HG02943 (cell line): Measurements from ENCODE around the gene KLHL22.
"Not testable (repeated sequence)": the region's sequence is repeated elsewhere in the genome, so short reads cannot be mapped to it uniquely, and the experiment has no call there.

Source experiments
- ATAC-seq: cut with Tn5 transposase; IDR thresholded peaks from one replicate; pipeline ENCODE4 v1.9.1; 2021; ENCODE audit warnings: mild to moderate bottlenecking, low read depth, moderate library complexity; ENCODE audit not compliant: unreplicated experiment

The KLHL22 gene

DNA sequence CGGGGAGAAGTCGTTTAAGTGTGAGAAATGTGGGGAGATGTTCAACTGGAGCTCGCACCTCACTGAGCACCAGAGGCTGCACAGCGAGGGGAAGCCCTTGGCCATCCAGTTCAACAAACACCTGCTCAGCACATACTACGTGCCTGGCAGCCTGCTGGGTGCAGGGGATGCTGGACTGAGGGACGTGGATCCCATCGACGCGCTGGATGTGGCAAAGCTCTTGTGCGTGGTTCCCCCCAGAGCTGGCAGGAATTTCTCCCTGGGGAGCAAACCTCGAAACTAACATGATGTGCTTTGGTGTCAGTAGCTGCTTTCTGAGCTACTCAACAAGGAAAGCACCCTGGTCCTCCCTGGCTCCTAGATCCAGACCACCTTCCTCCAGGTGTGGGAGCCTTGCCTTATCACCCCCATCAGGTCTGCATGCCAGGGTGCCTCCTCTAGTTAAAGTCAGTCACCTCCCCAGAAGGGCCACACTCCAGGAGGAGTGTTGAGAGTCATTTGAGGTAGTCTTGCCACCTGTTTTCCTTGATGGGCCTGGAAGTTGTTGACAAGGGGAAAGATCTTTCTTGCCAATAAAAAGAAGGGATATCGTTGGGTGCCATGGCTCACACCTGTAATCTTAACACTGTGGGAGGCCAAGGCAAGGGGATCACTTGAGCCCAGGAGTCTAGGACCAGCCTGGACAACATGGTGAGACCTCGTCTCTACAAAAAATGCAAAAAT is 88.7 kb downstream of the KLHL22 start:
- no peak for ATAC-seq

DNA sequence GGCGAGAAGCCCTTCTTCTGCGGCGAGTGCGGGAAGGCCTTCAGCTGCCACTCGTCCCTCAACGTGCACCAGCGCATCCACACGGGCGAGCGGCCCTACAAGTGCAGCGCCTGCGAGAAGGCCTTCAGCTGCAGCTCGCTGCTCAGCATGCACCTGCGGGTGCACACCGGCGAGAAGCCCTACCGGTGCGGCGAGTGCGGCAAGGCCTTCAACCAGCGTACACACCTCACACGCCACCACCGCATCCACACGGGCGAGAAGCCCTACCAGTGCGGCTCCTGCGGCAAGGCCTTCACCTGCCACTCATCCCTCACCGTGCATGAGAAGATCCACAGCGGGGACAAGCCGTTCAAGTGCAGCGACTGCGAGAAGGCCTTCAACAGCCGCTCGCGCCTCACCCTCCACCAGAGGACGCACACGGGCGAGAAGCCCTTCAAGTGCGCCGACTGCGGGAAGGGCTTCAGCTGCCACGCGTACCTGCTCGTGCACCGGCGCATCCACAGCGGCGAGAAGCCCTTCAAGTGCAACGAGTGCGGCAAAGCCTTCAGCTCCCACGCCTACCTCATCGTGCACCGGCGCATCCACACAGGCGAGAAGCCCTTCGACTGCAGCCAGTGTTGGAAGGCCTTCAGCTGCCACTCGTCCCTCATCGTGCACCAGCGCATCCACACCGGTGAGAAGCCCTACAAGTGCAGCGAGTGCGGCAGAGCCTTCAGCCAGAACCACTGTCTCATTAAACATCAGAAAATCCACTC is 89.5 kb downstream of the KLHL22 start:
- ATAC-seq, result no peak

DNA sequence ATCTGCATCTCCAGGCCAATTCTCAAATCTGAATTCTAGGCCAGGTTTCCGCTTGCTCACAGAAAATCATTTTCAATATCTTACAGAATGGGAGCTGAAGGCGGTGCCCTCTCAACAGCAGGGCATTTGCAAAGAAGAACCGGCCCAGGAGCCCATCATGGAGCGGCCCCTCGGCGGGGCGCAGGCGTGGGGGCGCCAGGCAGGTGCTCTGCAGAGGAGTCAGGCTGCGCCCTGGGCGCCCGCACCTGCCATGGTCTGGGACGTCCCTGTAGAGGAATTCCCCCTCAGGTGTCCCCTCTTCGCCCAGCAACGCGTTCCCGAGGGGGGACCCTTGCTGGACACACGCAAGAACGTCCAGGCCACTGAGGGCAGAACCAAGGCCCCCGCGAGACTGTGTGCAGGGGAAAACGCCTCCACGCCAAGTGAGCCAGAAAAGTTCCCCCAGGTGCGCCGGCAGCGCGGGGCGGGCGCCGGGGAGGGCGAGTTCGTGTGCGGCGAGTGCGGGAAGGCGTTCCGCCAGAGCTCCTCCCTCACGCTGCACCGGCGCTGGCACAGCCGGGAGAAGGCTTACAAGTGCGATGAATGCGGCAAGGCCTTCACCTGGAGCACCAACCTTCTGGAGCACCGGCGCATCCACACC is 90.2 kb downstream of the KLHL22 start:
- ATAC-seq, result no peak

DNA sequence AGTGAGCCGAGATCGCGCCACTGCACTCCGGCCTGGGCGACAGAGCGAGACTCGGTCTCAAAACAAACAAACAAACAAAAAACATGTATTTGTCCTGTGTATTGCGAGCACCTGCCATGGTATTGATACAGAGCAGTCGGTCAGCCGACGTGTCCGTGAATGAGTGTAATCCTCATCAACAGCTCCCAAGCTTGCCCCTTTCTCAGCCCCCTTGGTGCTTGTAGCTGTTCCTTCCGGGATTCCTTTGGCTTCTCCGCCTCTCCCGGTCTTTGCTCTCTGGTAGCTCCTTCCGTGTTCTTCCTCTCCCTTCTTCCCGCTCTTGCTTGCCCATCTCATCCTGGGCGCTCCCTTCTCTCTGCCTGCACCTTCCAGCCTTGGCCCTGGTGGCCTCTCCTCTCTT is 90.7 kb downstream of the KLHL22 start:
- ATAC-seq, result no peak

DNA sequence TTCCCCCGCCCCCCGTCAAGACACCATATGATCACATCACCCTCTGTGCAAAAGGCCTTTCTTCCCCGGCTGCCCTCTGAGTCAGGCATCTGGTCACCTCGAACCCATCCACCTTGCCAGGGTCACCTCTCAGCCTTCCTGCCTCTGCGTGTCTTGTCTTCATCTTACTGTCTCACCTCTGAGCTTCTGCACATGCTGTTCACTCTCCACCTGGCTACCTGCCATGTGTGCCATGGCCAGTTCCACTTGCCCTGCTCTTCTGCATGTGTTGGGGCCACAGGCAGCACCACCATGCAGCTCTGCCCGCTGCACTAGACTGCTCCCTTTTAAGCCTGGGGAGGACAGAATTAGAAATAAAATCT is 91.8 kb downstream of the KLHL22 start:
- ATAC-seq, result no peak

DNA sequence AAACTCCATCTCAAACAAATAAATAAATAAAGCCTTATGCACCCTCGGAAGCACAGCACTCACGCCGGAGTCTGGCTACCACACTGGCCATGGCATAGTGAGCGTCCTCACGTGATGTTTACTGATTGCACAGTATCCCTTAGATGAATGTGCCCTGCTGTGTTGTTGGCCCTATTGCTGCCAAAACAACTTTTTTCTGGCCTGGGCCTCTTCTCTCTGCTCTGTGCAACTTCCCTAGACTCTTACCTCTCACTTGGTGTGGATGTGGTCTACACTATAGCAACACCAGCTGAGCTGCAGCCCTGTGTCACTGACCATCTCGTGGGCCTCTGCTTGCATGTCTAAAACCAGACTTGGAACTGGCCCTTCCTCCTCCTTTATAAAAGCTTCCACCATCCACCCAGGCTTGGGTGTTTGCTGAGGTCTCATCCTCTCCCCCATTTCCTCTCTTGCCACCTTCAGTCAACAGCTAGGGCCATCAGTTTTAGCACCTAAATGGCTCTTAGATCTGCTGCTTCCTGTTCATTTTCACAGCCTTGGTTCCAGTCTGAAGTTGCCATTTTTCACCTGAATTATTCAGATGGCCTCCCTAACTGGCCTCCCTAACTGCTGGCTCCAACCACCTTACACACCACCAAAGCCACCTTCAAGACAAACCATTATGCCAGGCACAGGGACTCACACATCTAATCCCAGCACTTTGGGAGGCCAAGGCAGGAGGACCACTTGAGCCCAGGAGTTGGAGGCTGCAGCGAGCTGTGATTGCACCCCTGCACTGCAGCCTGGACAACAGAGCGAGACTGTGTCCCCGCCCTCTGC is 92.4 kb downstream of the KLHL22 start:
- no peak for ATAC-seq

DNA sequence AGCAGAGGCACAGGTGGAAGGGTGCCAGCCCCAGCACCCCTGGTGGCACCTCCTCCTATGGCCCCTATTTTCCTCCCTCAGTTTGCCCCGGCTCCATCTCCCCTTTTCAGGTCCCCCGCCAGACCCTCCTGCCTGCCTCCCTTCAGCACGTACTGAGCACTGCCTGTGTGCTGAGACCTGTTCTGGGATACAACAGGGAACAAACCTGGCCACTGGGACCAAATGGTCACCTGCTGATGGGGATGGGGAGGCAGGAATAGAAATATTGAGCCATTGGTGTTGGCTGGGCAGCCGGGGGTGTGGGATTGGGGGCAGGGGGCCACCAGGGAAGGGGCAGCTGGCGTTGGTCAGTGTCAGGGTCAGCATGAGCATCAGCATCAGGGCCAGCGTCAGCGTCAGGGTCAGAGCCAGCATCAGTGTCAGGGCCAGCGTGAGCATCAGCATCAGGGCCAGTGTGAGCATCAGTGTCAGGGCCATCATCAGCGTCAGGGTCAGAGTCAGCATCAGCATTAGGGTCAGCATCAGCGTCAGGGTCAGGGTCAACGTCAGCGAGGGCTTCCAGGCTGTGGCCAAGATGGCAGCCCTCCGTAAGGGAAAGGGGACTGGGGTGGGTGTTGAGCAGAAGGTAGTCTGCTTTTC is 94.1 kb downstream of the KLHL22 start:
- no peak for ATAC-seq

DNA sequence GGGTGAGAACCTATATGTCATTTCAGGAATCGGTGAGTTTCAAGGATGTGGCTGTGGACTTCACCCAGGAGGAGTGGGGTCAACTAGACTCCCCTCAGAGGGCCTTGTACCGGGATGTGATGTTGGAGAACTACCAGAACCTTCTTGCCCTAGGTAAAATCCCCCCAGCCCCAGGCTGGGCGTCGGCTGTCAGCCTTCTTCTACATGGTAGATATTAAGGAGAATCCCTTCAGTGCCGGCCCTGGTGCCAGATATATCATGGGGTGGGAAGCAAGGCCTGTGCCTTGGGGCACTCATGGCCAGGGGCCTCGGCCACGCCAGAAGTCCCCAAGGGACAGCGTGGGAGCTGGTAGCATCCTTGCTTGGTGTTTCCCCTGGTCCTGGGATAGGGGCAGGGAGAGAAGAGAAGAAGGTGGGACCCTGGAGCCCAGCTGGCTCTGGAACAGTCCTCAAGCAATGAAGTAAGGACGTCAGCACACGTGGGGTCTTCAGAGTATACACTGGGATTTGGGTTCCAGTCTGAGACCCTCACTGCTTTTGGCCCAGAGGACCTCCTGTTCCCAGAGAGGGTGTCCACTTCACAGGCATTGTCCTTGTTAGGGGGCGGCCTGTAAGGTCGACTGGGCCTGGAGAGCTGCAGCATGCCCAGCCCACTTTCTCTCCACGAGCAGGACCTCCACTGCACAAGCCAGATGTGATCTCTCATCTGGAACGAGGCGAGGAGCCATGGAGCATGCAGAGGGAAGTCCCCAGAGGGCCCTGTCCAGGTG is 94.8 kb downstream of the KLHL22 start:
- ATAC-seq, result no peak

DNA sequence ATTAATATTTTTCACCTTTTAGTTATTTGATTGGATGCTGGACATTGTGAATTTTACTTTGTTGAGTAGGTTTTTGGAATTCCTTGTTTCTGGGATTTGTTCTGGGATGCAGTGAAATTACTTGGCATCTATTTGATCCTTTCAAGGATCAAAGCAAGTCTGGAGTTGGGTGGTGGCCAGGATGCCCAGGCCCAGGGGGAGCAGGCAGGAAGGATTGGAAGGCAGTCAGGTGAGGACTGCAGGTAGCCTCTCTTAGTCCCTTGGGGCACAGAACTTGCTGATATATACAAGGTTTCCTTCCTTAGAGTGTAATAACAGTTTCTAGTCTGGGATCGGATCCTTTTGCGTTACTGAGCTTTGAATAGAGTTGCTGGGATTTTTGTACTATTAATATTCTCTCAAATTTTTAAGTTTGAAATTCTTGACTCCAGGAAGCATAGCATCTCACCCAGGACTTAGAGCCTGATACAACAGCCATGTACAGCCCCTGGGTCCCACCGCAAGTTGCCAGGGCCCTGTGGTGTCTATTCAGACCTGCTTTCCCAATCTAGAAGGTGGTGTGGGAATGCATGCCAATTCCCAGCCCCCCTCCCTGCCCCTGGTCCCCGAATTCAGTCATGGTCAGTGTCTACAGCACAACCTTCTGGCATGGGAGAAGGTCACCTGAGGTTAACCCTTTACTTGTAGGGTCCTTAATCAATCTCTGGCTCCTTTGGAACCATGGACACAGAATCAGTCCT is 95.6 kb downstream of the KLHL22 start:
- ATAC-seq, result no peak

DNA sequence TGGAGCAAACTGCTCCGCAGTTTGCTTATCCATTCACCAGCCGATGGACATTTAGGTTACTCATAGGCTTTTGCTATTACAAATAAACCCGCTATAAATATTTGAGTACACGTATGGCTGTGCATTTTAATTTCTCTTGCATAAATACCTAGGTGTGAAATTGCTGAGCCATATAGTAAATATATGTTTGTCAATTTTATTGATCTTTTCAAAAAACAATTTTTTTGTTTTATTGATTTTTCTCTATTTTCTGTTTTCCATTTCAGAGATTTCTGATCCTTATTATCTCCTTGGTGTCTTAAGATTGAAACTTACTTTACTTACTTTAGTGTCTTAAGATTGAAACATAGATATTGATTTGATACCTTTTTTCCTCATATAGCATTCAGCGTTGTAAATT is 97.2 kb downstream of the KLHL22 start:
- ATAC-seq, result no peak

DNA sequence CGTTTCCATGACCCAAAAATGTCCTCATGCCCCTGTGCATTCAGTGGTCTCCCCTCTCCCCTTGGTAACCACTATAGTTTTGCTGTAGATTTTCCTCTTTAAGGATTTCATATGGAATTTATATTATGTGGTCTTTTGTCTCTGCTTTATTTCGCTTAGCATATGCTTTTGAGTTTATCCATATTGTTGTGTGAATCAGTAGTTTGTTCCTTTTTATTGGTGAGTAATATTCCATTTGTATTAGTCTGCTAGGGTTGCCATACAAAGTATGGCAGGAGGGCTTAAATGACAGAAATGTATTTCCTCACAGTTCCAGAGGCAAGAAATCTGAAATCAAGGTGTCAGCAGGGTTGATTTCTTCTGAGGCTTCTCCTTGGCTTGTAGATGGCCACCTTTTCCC is 98.1 kb downstream of the KLHL22 start:
- no peak for ATAC-seq

DNA sequence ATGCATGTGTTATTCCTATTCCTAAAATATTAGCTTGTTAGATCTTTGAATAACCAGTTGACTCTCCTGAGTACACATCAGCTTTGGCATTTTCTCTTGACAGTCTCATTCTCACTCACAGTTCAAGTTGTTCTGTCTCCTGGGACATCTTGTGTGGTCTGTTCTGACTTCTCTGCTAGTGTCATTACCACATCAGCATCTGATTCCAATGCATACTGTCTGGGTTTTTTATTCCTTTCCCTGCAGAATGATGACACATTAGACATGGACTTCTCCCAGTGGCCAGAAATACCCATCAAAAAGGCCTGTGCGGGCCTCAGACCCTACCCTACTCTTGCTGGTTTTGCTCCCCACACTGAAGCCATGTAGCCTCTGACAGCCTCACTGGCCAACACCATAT is 99.0 kb downstream of the KLHL22 start:
- ATAC-seq, result no peak

DNA sequence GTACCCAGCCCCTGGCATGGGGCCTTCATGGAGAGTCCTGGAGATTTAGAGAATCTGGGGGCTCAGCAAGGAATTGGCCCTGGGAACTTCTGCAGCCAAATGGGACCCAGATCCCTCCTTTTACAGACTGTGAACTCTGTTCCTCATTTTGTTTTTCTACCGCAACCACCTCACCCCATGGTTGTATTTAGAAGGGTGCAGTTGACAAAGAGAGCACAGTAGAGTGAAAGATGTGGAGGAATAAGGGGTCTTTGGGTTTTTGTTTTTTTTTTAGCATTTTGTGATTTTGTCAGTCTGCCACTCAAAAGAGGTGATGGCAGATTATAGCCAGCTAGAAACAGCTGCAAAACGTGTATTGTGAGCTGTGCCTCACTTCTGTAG is 99.7 kb downstream of the KLHL22 start:
- no peak for ATAC-seq

DNA sequence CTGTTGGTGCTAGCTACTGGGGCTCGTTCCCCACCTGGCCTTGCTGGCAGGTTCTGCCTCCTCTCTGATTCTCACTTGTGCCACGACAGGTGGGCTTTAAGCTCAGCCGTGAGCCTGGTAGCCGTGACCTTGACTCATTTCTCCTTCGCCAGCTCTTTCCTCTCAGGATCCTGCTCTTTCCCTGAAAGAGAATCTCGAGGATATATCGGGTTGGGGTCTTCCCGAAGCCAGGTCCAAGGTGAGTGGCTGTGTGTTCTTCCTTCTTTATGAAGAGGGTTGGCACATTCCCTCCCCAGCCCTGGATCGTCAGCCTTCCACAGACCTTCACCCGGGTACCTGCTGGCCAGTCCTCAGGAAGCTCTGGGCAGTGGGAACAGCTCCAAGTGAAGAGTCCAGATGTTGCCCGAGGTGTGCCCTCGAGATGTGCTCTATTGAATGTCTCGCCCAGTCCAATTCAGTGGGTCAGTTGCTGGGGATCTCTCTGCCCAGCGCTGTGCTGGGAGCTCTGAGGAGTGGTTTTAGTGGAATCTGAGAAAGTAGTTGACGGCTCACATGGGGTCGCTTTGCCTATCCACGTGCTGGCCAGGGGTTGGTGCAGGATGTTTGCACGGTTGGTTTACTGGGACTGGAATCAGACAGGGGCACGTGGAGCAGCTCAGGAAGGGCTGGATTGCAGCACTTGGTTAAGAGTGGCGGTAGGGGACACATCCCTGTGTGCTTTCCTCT is 100.3 kb downstream of the KLHL22 start:
- no peak for ATAC-seq

DNA sequence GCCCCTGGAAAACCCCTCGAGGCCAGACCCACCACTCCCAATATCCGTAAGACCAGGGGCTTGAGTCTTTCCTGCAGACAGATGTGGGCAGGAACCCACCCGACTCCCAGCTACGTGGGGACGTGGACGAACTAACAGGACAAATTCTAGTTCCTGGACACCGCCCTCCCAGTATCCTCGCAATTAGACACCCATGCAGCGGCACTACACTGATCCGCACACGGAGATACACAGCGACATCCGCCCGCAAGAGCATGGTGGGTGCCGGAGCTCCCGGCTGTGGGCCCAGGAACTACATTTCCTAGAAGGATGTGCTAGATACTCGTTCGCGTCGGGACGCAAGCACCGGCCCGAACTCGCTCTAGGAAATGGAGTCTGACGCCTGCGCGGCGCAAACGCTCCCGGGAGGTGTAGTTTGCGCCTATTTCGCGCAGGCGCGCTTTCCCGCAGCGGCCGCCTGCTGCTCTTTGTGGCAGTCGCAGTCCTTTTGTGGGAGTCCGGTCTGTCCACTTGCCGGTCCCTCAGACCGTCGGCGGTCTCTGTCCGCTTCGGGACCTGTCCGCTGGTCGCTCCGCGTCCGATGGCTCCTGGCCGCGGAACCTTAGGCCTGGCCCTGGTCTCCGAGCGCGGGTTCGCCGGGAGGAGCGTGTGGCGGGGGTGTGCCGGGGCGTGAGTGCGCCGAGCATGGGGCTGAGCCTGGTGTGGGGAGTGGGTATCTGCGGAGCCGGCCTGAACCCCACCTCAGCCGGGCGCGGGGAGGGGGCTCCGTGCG is 101.7 kb downstream of the KLHL22 start, which contains the start of gene ZNF74:
Gene ZNF74 (plus strand): TSS at position 447 of the 772 bp plus-strand sequence. CDS start 478 bp downstream, outside the sequence.
- peak; percentile 71 for ATAC-seq

DNA sequence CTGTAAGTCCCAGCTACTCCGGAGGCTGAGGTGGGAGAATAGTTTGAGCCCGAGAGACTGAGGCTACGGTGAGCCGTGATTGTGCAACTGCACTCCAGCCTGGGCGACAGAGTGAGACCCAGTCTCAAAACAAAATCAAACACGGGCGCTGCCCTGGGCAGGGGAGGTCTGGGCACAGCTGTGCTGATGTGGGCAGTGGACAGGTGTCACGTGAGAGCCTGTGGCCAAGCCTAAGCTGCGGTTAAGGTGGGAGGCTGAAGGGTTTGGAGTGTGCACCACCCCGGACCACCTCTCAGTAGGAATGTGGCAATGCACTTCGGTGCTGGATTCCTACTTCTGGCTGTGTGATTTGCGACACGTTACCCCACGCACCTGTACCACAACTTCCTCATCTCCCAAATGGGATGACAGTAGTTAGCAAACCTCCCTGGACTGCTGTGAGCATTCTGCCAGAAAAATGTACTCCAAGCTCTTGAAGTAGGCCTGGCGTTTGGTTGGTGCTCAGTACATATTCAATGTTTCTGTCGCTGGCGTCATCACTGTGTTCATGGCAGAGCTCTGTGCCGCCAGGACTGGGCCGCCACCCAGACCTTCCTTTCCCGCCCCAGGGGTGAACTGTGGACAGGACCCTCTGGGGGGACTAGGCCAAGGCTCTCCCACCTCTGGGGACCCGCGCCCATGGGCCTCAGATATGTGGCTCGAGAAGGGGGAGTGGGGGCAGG is 102.5 kb downstream of the KLHL22 start:
- ATAC-seq, result no peak

DNA sequence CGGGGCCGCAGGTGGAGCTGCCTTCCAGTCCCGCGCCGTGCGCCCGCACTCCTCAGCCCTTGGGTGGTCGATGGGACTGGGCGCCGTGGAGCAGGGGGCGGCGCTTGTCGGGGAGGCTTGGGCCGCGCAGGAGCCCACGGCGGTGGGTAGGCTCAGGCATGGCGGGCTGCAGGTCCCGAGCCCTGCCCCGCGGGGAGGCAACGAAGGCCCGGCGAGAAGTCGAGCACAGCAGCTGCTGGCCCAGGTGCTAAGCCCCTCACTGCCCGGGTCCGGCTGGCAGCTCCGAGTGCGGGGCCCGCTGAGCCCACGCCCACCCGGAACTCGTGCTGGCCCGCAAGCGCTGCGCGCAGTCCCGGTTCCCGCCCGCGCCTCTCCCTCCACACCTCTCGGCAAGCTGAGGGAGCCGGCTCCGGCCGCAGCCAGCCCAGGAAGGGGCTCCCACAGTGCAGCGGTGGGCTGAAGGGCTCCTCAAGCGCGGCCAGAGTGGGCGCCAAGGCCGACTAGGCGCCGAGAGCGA is 103.2 kb downstream of the KLHL22 start:
- ATAC-seq, result not testable (repeated sequence)
